Fibroblast of lung (primary cell): Measurements from ENCODE around the gene DHCR24. TPM values are rescaled to one million over a fixed set of nuclear protein-coding genes. Genes with fewer than 3 reads are reported as not detected.

Experiments
- DNase-seq, 2 donors: peaks; one replicate each; pipeline versions ENCODE4 v3.0.0 to v3.0.0-alpha.2; 2010; ENCODE audit warnings: low read depth in 2 of 2
- H2AFZ ChIP-seq: 2 replicates; pipeline ENCODE4 v1.5.1; 2012; ENCODE audit warnings: low read length, control low read depth, inconsistent platforms
- H3K27ac ChIP-seq: 2 replicates; pipeline ENCODE4 v1.5.1; 2011; ENCODE audit warnings: low read length, control low read depth; ENCODE audit not compliant: insufficient read depth
- H3K27me3 ChIP-seq: 2 replicates; pipeline ENCODE4 v1.5.1; 2011; ENCODE audit warnings: mild to moderate bottlenecking, low read length; ENCODE audit not compliant: control insufficient read depth, insufficient read depth
- H3K36me3 ChIP-seq: 2 replicates; pipeline ENCODE4 v1.5.1; 2011; ENCODE audit warnings: low read length; ENCODE audit not compliant: control insufficient read depth, insufficient read depth
- H3K4me1 ChIP-seq: 2 replicates; pipeline ENCODE4 v1.5.1; 2011; ENCODE audit warnings: low read length; ENCODE audit not compliant: control insufficient read depth, insufficient read depth; ENCODE audit errors: extremely low read depth
- H3K4me2 ChIP-seq: 2 replicates; pipeline ENCODE4 v1.5.1; 2011; ENCODE audit warnings: low read length, control low read depth; ENCODE audit not compliant: insufficient read depth; ENCODE audit errors: extremely low read depth
- H3K4me3 ChIP-seq, 4 experiments: fragments of 200-600 bp in 1 of 4; sonication (generic) in 1 of 4; replicated peaks in 1 of 4; 2 replicates each; pipeline ENCODE4 v1.5.1; 2011 to 2016; ENCODE audit warnings: low read length in 4 of 4, low read depth in 3 of 4, mild to moderate bottlenecking in 3 of 4, control low read depth in 2 of 4, inconsistent platforms in 1 of 4, mixed read lengths in 1 of 4; ENCODE audit not compliant: insufficient read depth in 1 of 4; ENCODE audit errors: control extremely low read depth in 1 of 4
- H3K79me2 ChIP-seq: 2 replicates; pipeline ENCODE4 v1.5.1; 2012; ENCODE audit warnings: mild to moderate bottlenecking, low read length, inconsistent platforms; ENCODE audit not compliant: control insufficient read depth, insufficient read depth
- H3K9ac ChIP-seq: 2 replicates; pipeline ENCODE4 v1.5.1; 2011; ENCODE audit warnings: mild to moderate bottlenecking, low read length, control low read depth; ENCODE audit not compliant: insufficient read depth
- H3K9me3 ChIP-seq: 2 replicates; pipeline ENCODE4 v1.5.1; 2012; ENCODE audit warnings: low read depth, low read length; ENCODE audit not compliant: control insufficient read depth, insufficient read depth
- H4K20me1 ChIP-seq: 2 replicates; pipeline ENCODE4 v1.5.1; 2011; ENCODE audit warnings: low read length; ENCODE audit not compliant: control insufficient read depth, insufficient read depth; ENCODE audit errors: extremely low read depth
- EZH2 ChIP-seq: IDR thresholded peaks from 2 replicates; pipeline ENCODE4 v1.5.1; 2012; ENCODE audit warnings: low read length, control low read depth, mild to moderate bottlenecking; ENCODE audit errors: missing control alignments
- polyA plus RNA-seq, 2 donors: library from polyadenylated mRNA; depleted of rRNA in 1 of 2; stranded (reverse) in 1 of 2; unstranded in 1 of 2; fragments of >200 nt; gene quantifications; 2 replicates each; pipeline ENCODE4 v1.2.1, GENCODE V29; 2011 to 2012; ENCODE audit warnings: missing spikeins in 1 of 2
- total RNA-seq: library from RNA; depleted of rRNA; stranded (reverse); fragments of >200 nt; gene quantifications from 2 replicates; pipeline ENCODE4 v1.2.1, GENCODE V29; 2014
- TF ChIP-seq, protein P1 (sequence below), 2 donors: IDR thresholded peaks in 1 of 2; conservative IDR thresholded peaks in 1 of 2; 1 replicate in 1 of 2; 2 replicates in 1 of 2; pipeline ENCODE4 v1.5.1; 2011 to 2012; ENCODE audit warnings: low read length in 2 of 2, control low read depth in 1 of 2, inconsistent platforms in 1 of 2, low read depth in 1 of 2, mild to moderate bottlenecking in 1 of 2

The DHCR24 gene
- total and polyA plus RNA-seq, 2 donors (not counting 1 experiment from before 2014, with no cell fraction given), result 217 to 329 TPM

DNA sequence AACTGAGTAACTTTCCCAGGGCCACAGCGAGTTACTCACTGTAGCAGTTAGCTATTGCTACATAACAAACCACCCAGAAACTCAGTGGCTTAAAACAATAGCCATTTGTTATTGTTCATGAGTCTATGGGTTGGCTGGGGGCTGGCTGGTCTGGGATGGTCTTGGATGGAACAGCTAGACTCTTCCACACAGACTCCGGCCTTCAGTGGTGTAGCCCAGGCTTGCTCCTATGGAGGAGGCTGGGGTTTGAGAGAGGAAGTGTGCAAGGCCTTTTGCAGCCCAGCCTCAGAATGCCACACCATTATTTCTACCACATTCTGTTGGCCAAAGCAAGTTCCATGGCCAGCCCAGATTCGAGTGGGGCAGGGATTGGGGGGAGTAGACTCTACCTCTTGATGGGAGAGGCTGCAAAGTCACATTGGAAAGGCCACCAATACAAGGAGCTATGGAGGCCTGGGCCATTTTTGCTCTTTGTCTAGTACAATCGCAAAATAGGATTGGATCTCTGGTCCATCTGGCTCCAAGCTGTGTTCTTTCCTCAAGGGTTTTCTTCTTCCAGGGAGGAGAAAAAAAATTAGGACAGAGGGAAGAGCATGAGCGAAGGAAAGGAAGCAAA, 48.3 kb downstream of the DHCR24 start:
- no peaks in the 10 kb centered on the region for H3K4me1 ChIP-seq

DNA sequence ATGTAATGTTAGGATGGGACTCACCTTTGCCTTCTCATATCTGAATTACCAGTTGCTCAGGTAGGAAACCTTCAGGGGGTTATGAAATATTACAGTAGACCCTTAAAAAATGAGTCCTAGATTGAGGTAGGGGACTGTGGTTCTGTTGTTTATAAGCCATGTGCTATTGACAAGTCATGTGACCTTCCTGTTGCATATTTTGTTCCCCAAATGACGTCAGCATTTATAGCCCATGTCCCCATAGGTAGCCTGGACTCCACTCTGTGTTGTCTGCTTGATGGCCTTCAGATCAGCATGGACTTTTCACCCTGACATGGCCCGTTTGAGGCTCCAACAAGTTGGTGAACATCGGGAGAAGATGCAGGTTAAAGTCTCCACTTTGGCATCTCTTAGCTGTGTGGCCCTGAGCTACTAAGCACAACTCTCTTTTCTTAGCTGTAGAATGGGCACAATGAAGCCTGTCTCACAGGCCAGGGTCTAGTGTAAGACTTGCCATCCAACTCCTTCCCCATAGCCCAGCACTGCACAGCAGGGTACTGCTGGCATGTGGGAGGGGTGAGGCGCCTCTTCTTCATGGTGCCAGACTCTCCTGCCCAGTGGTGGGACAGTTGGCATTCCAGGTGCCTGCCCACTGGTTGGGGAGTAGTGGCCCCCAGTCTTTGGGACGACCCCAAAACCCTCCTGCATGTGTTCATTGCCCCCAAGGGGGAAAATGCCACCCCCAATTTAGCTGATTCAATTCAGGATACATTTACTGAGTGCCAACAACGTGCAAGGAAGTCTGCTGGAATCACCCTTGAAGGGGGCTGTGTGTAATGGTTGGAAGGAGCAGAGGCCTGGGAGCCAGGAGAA, 49.8 kb downstream of the DHCR24 start:
- no peaks in the 10 kb centered on the region for H4K20me1 ChIP-seq
- H3K4me1 ChIP-seq, result no peaks in the 10 kb centered on the region
- no peak overlapping the region for H3K4me3 ChIP-seq
- H3K27ac ChIP-seq, result no peak overlapping the region
- H3K9ac ChIP-seq, result no peak overlapping the region
- H3K36me3 ChIP-seq, result no peaks in the 10 kb centered on the region
- no peak for TF ChIP-seq EZH2
- H3K9me3 ChIP-seq, result no peaks in the 10 kb centered on the region
- DNase-seq, result no peak
- no peak overlapping the region for H3K4me2 ChIP-seq
- no peaks in the 10 kb centered on the region for H3K79me2 ChIP-seq
- peaks cover 28% of the 10 kb centered on the region for H3K27me3 ChIP-seq
- H2AFZ ChIP-seq, result no peak overlapping the region

More for the DNA sequence above, 48.3 kb downstream of the DHCR24 start:
- H3K9me3 ChIP-seq, result no peaks in the 10 kb centered on the region
- no peak overlapping the region for H3K4me2 ChIP-seq
- H3K27ac ChIP-seq, result no peak overlapping the region
- H3K9ac ChIP-seq, result no peak overlapping the region
- no peak overlapping the region for H2AFZ ChIP-seq
- H3K36me3 ChIP-seq, result no peaks in the 10 kb centered on the region
- DNase-seq, result no peak
- peaks cover 21% of the 10 kb centered on the region for H3K27me3 ChIP-seq
- TF ChIP-seq, protein P1, sequence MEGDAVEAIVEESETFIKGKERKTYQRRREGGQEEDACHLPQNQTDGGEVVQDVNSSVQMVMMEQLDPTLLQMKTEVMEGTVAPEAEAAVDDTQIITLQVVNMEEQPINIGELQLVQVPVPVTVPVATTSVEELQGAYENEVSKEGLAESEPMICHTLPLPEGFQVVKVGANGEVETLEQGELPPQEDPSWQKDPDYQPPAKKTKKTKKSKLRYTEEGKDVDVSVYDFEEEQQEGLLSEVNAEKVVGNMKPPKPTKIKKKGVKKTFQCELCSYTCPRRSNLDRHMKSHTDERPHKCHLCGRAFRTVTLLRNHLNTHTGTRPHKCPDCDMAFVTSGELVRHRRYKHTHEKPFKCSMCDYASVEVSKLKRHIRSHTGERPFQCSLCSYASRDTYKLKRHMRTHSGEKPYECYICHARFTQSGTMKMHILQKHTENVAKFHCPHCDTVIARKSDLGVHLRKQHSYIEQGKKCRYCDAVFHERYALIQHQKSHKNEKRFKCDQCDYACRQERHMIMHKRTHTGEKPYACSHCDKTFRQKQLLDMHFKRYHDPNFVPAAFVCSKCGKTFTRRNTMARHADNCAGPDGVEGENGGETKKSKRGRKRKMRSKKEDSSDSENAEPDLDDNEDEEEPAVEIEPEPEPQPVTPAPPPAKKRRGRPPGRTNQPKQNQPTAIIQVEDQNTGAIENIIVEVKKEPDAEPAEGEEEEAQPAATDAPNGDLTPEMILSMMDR (conservative IDR thresholded peaks at IDR 0.05 in 1 of 2, IDR thresholded peaks at IDR 0.05 in 1 of 2; ENCODE audit: low read depth in 1 of 2, low read length in 2 of 2), result no peak
- TF ChIP-seq EZH2, result no peak
- H4K20me1 ChIP-seq, result no peaks in the 10 kb centered on the region
- H3K4me3 ChIP-seq, result no peak overlapping the region
- H3K79me2 ChIP-seq, result no peaks in the 10 kb centered on the region

DNA sequence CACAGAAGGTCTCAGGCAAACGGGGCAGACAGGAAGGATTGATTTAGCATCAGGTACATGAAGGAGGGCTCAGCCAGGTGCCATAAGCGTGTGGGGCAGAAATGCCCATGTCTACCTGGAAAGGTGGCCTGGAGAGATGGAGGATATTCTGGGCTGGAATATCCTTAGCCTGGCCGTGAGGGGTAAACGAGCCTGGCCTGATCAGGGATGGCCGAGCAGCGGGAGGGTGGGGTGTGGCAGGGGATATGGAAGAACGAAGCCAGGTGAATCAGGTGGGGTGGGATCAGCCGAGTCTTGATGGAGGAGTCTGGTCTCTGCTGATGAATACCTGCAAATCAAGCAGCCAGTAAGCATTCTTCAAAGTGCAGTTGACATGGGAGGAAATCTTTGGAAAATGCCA, 50.4 kb downstream of the DHCR24 start:
- Histone ChIP-seq H3K27ac (no peak overlapping the region), H3K4me3 (no peak overlapping the region), H3K36me3 (no peaks in the 10 kb centered on the region), H3K9me3 (no peaks in the 10 kb centered on the region), H2AFZ (no peak overlapping the region), H3K79me2 (no peaks in the 10 kb centered on the region), H4K20me1 (no peaks in the 10 kb centered on the region), H3K27me3 (peaks cover 28% of the 10 kb centered on the region), H3K9ac (no peak overlapping the region), H3K4me1 (no peaks in the 10 kb centered on the region), H3K4me2 (no peak overlapping the region)
- TF ChIP-seq, protein P1 (conservative IDR thresholded peaks at IDR 0.05 in 1 of 2, IDR thresholded peaks at IDR 0.05 in 1 of 2; ENCODE audit: low read depth in 1 of 2, low read length in 2 of 2), result no peak
- no peak for TF ChIP-seq EZH2
- DNase-seq, result no peak
